Lower lobe of right lung (tissue), 2 donors: ENCODE measurements around the gene EHD3. TPM values are rescaled to one million over a fixed set of nuclear protein-coding genes. Genes with fewer than 3 reads are reported as not detected.
A peak's percentile ranks its signal among the peaks of the same experiment; 100 is the strongest.
"Not testable (repeated sequence)": the region's sequence is repeated elsewhere in the genome, so short reads cannot be mapped to it uniquely, and the experiment has no call there.

Experiments
- ATAC-seq, 2 donors: fragments of 200-7000 bp; cut with Tn5 transposase; one replicate each; pipeline ENCODE4 v1.9.1; 2020 to 2022; ENCODE audit warnings: mild to moderate bottlenecking in 2 of 2, moderate library complexity in 2 of 2
- DNase-seq: peaks from one replicate; pipeline ENCODE4 v3.0.0-alpha.2; 2020
- H3K27ac ChIP-seq: fragments of 200-600 bp; one replicate; pipeline ENCODE4 v1.8.0; 2022
- H3K27me3 ChIP-seq: fragments of 200-600 bp; one replicate; pipeline ENCODE4 v1.8.0; 2022; ENCODE audit warnings: low read depth
- H3K36me3 ChIP-seq: fragments of 200-600 bp; one replicate; pipeline ENCODE4 v1.8.0; 2022; ENCODE audit warnings: mild to moderate bottlenecking
- H3K4me1 ChIP-seq: fragments of 200-600 bp; one replicate; pipeline ENCODE4 v1.8.0; 2022
- H3K4me3 ChIP-seq: fragments of 200-600 bp; one replicate; pipeline ENCODE4 v1.8.0; 2022; ENCODE audit warnings: mild to moderate bottlenecking
- H3K9me3 ChIP-seq: fragments of 200-600 bp; one replicate; pipeline ENCODE4 v1.8.0; 2022
- intact Hi-C: fragments of 100-400 bp; cut with DNase I; formaldehyde crosslinking; loops from one replicate; pipeline ENCODE4 v1.11.0; 2022
- total RNA-seq: library from RNA; stranded (reverse); fragmentation: NEBNext Ultra II Directional; extraction: Animal tissue kit (Norgen Biotek cat#: 25700); gene quantifications from one replicate; pipeline ENCODE4 v1.2.1, GENCODE V29; 2021
- TF ChIP-seq, protein P1 (sequence below): fragments of 200-600 bp; IDR thresholded peaks from one replicate; pipeline ENCODE4 v1.8.0; 2022; ENCODE audit warnings: antibody characterized with exemption, mild to moderate bottlenecking
- donor health status: DM: no; HTN: yes; CAD: no; lungs with severe emphysema.

The EHD3 gene
- total RNA-seq, 1 donor from 2014 or later: 11.0 TPM

DNA sequence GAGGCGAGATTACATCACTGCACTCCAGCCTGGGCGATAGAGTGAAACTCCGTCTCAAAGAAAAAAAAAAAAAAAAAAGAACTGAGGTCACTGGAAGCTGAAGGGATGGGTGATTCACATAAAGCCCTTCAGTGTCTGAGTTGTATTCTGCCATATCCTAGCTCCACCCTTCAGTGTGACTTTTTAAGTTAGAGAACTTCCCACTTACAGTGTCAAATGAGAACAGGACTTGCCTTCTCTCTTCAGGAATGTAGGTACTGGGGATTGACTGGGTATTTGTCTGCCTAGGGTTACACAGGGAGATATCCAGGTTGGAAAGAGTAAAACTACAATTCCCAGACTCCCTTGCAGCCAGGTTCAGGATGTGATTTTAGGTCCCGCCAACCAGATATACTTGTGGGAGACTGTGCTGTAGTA, 37.9 kb downstream of the EHD3 start:
- ATAC-seq: no peak

DNA sequence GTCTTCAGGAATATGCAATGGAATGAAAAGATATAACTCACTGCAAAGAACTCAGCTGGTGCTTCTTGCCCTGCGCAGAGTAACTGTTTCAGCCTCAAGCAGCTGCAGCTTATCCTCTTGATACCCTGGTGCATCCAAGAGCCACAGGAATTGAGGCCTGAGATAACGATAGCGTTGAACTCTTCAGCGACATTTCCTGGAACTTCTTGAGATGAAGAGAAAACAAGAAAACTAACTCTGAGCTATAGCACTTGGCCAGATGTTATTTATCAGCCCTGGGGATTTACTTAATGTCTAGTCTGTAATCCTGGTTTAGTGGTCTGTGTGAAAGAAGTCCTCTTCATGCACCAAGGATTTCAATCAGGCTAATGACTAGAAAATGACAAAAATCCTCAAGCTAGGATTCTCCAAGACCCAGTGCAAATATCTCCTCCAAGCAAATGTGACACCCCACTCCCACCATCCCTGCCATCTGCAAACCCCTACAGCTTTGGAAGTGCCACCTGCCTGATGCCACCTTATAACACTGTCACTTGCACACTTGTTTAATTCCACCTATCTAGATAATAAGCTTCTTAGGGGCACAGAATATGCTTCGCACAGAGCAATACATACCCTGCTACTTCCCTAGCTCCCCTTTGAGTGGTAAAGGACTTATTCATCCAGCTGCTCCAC, 40.6 kb downstream of the EHD3 start:
- peak in 1 of 2 donors; percentile 62 for ATAC-seq

More for the DNA sequence above, 37.9 kb downstream of the EHD3 start:
- intact Hi-C loops: no loop called here
- H3K36me3 ChIP-seq: no peaks in the 10 kb centered on the region
- H3K9me3 ChIP-seq: no peaks in the 10 kb centered on the region
- DNase-seq: no peak
- TF ChIP-seq, protein P1, sequence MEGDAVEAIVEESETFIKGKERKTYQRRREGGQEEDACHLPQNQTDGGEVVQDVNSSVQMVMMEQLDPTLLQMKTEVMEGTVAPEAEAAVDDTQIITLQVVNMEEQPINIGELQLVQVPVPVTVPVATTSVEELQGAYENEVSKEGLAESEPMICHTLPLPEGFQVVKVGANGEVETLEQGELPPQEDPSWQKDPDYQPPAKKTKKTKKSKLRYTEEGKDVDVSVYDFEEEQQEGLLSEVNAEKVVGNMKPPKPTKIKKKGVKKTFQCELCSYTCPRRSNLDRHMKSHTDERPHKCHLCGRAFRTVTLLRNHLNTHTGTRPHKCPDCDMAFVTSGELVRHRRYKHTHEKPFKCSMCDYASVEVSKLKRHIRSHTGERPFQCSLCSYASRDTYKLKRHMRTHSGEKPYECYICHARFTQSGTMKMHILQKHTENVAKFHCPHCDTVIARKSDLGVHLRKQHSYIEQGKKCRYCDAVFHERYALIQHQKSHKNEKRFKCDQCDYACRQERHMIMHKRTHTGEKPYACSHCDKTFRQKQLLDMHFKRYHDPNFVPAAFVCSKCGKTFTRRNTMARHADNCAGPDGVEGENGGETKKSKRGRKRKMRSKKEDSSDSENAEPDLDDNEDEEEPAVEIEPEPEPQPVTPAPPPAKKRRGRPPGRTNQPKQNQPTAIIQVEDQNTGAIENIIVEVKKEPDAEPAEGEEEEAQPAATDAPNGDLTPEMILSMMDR: no peak
- no peaks in the 10 kb centered on the region for H3K27me3 ChIP-seq
- H3K4me3 ChIP-seq: no peak overlapping the region
- no peaks in the 10 kb centered on the region for H3K4me1 ChIP-seq
- no peak overlapping the region for H3K27ac ChIP-seq

DNA sequence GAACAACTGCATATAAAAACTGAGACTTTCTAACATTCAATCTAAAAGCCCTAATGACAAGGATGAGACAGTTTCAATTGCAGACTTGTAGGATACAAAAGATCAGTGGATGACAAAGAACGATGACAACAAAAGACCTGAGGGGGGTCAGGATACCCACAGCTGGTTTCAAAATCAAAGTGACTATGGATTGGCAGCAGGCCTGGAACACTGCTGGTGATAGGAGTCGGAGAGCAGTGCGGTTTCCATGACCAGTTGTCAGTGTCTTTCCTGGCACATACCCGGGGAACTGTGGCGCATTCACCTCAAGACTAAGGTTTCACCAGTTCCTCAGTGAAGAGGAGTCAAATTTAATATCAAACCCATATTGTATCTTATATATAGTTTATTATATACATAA, 42.0 kb downstream of the EHD3 start:
- Histone ChIP-seq H3K27me3 (no peaks in the 10 kb centered on the region), H3K36me3 (no peaks in the 10 kb centered on the region), H3K4me3 (no peak overlapping the region), H3K9me3 (no peaks in the 10 kb centered on the region), H3K4me1 (no peaks in the 10 kb centered on the region), H3K27ac (no peak overlapping the region)
- TF ChIP-seq, protein P1: no peak
- intact Hi-C loops: no loop called here
- ATAC-seq: no peak
- no peak for DNase-seq

More for the DNA sequence above, 40.6 kb downstream of the EHD3 start:
- Histone ChIP-seq H3K4me3 (no peak overlapping the region), H3K36me3 (no peaks in the 10 kb centered on the region), H3K27ac (no peak overlapping the region), H3K4me1 (no peaks in the 10 kb centered on the region), H3K9me3 (no peaks in the 10 kb centered on the region), H3K27me3 (no peaks in the 10 kb centered on the region)
- DNase-seq: no peak
- intact Hi-C loops: no loop called here
- TF ChIP-seq, protein P1: no peak

DNA sequence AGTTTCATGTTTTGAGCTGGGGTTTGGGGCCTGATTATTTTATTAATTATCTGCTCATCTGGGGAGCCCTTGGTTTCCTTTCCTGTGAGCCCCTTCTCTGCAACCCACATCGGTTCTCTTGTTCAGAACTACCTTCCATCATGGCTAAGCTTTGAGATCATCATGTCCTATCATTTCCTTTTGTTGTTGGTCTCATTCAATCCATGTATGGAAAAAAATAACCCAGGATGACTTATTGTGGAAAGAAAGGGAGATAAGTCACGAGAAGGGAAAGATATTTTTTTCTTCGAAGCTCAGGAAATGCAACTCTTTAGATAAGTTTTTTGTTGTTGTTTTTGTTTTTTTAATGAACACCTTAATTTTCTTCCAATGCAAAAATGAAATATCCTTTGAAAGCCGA, 43.7 kb downstream of the EHD3 start:
- no peaks in the 10 kb centered on the region for H3K4me1 ChIP-seq

DNA sequence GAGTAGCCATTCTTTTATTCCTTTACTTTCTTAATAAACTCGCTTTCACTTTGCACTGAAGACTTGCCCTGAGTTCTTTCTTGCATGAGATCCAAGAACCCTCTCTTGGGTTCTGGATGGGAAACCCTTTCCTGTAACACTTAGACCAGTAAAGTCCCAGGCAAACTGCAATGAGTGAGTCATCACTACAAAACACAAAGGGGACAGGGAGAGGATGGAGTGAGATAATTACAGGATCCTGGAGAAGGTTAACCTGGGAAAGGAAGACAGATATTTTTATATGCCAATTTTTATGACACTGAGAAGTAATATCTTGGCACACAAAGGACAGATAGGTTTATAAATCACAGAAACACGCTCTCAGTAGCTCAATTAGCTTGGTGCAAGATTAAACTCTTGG, 48.7 kb downstream of the EHD3 start:
- no peak for DNase-seq
- TF ChIP-seq, protein P1: no peak
- intact Hi-C loops: no loop called here

More for the DNA sequence above, 43.7 kb downstream of the EHD3 start:
- intact Hi-C loops: no loop called here
- ATAC-seq: no peak
- TF ChIP-seq, protein P1: no peak
- no peaks in the 10 kb centered on the region for H3K27me3 ChIP-seq
- no peak overlapping the region for H3K27ac ChIP-seq
- no peaks in the 10 kb centered on the region for H3K36me3 ChIP-seq
- no peaks in the 10 kb centered on the region for H3K9me3 ChIP-seq
- no peak overlapping the region for H3K4me3 ChIP-seq
- no peak for DNase-seq

DNA sequence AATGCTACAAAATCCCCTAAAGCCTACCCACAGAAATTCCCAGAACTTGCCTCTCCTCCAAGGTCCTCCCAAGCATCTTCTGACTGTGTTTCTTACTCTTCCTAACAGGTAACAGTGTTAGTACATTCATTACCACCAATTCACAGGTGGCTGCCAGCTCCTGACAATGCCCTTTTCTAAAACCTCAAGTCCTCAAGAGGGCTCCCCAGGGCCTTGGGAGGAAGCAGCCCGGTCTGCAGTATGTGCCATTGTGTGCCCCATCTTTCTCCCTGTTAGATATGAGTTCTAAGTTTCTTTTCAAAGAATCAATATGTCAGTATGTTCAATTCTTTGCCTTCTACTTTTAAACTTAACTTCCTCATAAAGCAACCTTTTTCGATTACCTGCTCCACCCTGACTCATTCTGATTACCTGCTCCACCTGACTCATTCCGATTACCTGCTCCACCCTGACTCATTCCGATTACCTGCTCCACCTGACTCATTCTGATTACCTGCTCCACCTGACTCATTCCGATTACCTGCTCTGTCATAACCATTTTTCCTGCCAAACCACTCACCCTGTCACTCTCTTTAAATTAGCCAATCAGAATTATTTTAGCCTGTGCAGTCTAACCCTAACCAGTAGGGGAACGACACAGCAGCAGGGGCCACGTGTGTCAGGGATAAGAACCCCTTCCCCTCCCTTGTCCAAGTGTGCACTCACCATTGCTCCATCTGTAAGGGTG, 49.4 kb downstream of the EHD3 start:
- H3K36me3 ChIP-seq, intact Hi-C loops, H3K4me3 ChIP-seq, H3K9me3 ChIP-seq, ATAC-seq, DNase-seq, H3K27ac ChIP-seq, H3K27me3 ChIP-seq, H3K4me1 ChIP-seq: not testable (repeated sequence)

More for the DNA sequence above, 48.7 kb downstream of the EHD3 start:
- Histone ChIP-seq H3K4me3 (no peak overlapping the region), H3K9me3 (no peaks in the 10 kb centered on the region), H3K27me3 (no peaks in the 10 kb centered on the region), H3K36me3 (no peaks in the 10 kb centered on the region), H3K4me1 (no peaks in the 10 kb centered on the region), H3K27ac (no peak overlapping the region)
- no peak for ATAC-seq
